Measurements from ENCODE around the gene SULT1A1. TPM values are rescaled to one million over a fixed set of nuclear protein-coding genes. Genes with fewer than 3 reads are reported as not detected.
A peak's percentile ranks its signal among the peaks of the same experiment; 100 is the strongest.
"Not testable (repeated sequence)": the region's sequence is repeated elsewhere in the genome, so short reads cannot be mapped to it uniquely, and the experiment has no call there.

SULT1A1 gene
- total and polyA plus RNA-seq, 2 of the 13 experiments (the other 11 are each of a cell fraction or from before 2014, with no cell fraction given), result 114 to 147 TPM

DNA sequence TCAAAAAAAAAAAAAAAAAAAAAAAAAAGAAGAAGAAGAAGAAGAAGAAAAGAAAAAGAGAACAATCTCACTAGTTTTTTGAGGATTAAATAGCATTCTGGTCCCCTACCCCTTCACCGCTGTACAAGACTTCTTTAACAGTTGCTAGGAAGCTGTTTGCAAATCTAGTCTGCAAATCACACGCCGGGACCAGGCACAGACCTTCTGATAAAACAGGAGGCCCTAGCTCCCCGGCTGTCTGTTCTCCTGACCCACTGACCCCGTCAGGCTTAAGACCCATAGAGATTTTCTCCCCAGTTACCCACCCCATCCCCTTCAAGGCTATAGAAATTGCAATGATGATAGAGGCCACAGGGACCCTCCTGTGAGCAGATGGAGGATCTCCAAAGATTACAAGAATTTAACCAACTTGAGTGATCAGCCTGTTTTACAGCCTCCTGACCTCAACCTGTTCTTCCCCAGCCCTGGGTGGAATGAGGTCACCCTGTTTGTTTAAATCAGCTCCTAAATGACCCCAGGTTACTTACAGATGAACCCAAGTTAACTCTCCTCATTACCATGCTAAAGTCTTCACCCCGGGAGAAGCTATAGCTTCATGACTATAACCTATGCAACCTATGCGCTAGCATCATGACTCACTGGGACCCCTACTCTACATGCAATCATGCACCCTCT is 11.8 kb upstream of the SULT1A1 start:
- Histone ChIP-seq H3K4me2 (ENCODE audit: low read depth, low read length) (no peak overlapping the region), H4K20me1 (ENCODE audit: insufficient read depth, low read length) (no peaks in the 10 kb centered on the region), H3K9me3 (ENCODE audit: low read length) (no peaks in the 10 kb centered on the region), H3K27me3 (ENCODE audit: control insufficient read depth in 1 of 2, insufficient read depth in 2 of 2, low read length in 2 of 2) (no peaks in the 10 kb centered on the region; a peak in 1 of 5 replicates), H3K4me3 (replicated peaks in 1 of 3; ENCODE audit: insufficient read depth in 1 of 3, low read depth in 2 of 3, low read length in 3 of 3) (no peak overlapping the region), H3K9ac (ENCODE audit: insufficient read depth, low read depth, low read length) (no peak overlapping the region), H3K27ac (ENCODE audit: extremely low read length, insufficient read depth, low read length) (no peak overlapping the region), H2AFZ (ENCODE audit: low read length) (no peak overlapping the region), H3K36me3 (replicated peaks in 1 of 2; ENCODE audit: control insufficient read depth in 1 of 2, insufficient read depth in 2 of 2, low read length in 2 of 2) (no peaks in the 10 kb centered on the region), H3K79me2 (ENCODE audit: insufficient read depth, low read length) (no peaks in the 10 kb centered on the region), H3K4me1 (ENCODE audit: insufficient read depth, low read length) (peaks cover 50% of the 10 kb centered on the region)
- 0 out of 2 replicates have a peak, but pooled peaks have one; percentile 24 for TF ChIP-seq NR2F6 (IDR thresholded peaks at IDR 0.05)
- TF ChIP-seq NR2F6 (CRISPR knock-in tag; IDR thresholded peaks at IDR 0.05), result no peak
- peak; percentile 53; the same call in 1 of the 2 replicates for TF ChIP-seq RARA (CRISPR knock-in tag; IDR thresholded peaks at IDR 0.05)
- no peak for TF ChIP-seq XBP1 (CRISPR knock-in tag; IDR thresholded peaks at IDR 0.05)
- CTCF ChIA-PET (ENCODE audit: low intra/inter-chr PET ratio, low total read pairs), result no interaction called here
- FAIRE-seq (peak; percentile 34), ATAC-seq (peak; percentile 13; the same call in 2 of the 3 replicates), DNase-seq (ENCODE audit: low spot score) (no peak)
- POLR2A ChIA-PET, result interaction anchor here (0.7 to 0.9 kb wide), 2 partner anchors 12 to 1459 kb away, joined by 3 read pairs; partner anchors contain the start of gene SULT1A1
- 14% methylated on average over 7 of the region's 7 CpGs for WGBS (ENCODE audit: low lambda C conversion rate)
- BruUV-seq (replicated peaks), result no TSS peak
- intact Hi-C loops (cut with micrococcal nuclease; ENCODE audit: unreplicated experiment) (no loop called here), in situ Hi-C loops (cut with HindIII; ENCODE audit: extremely low pct_ligation_motif_present, low pct_unique_long_range_greater_than_20kb) (no loop called here)

- WGBS (ENCODE audit: low lambda C conversion rate), result 23% methylated on average over 1 of the region's 1 CpG
- BruUV-seq (replicated peaks); CTCF ChIA-PET (ENCODE audit: low intra/inter-chr PET ratio, low total read pairs): not testable (repeated sequence)
Measured at GRCh38 chr16:28620316-28620715, 10.5 kb upstream of the SULT1A1 start.

More at GRCh38 chr16:28620316-28620715, 10.5 kb upstream of the SULT1A1 start:
- H3K27me3 ChIP-seq (ENCODE audit: control insufficient read depth in 1 of 2, insufficient read depth in 2 of 2, low read length in 2 of 2); FAIRE-seq; in situ Hi-C loops (cut with HindIII; ENCODE audit: extremely low pct_ligation_motif_present, low pct_unique_long_range_greater_than_20kb); H4K20me1 ChIP-seq (ENCODE audit: insufficient read depth, low read length); DNase-seq (ENCODE audit: low spot score); H3K9ac ChIP-seq (ENCODE audit: insufficient read depth, low read depth, low read length); H3K4me3 ChIP-seq (replicated peaks in 1 of 3; ENCODE audit: insufficient read depth in 1 of 3, low read depth in 2 of 3, low read length in 3 of 3); POLR2A ChIA-PET; H3K79me2 ChIP-seq (ENCODE audit: insufficient read depth, low read length); H3K27ac ChIP-seq (ENCODE audit: extremely low read length, insufficient read depth, low read length); H3K4me2 ChIP-seq (ENCODE audit: low read depth, low read length); intact Hi-C loops (cut with micrococcal nuclease; ENCODE audit: unreplicated experiment); H3K36me3 ChIP-seq (replicated peaks in 1 of 2; ENCODE audit: control insufficient read depth in 1 of 2, insufficient read depth in 2 of 2, low read length in 2 of 2); H3K9me3 ChIP-seq (ENCODE audit: low read length); ATAC-seq; H2AFZ ChIP-seq (ENCODE audit: low read length): not testable (repeated sequence)
- TF ChIP-seq ZNF121 (CRISPR knock-in tag; IDR thresholded peaks at IDR 0.05), result peak; percentile 64
- H3K4me1 ChIP-seq (ENCODE audit: insufficient read depth, low read length), result peaks cover 55% of the 10 kb centered on the region
